ENCODE data around the gene NIPSNAP3A. TPM values are rescaled to one million over a fixed set of nuclear protein-coding genes. Genes with fewer than 3 reads are reported as not detected.

The NIPSNAP3A gene
- total and polyA plus RNA-seq, 5 donors from 2014 or later, result 8.8 to 27.1 (median 18.4) TPM

GRCh38 chr9:104783588-104783987 lies 36.1 kb downstream of the NIPSNAP3A start:
- peaks cover 14% of the 10 kb centered on the region for H3K36me3 Mint-ChIP-seq
- H3K4me3 ChIP-seq (ENCODE audit: low read depth, low read length), result no peak overlapping the region
- H3K4me1 Mint-ChIP-seq, result no peaks in the 10 kb centered on the region
- H3K4me3 Mint-ChIP-seq, result no peak overlapping the region
- no peaks in the 10 kb centered on the region for H3K4me1 ChIP-seq (ENCODE audit: control insufficient read depth, insufficient read depth, low read length, poor library complexity, severe bottlenecking)
- DNase-seq (no peak), ATAC-seq (ENCODE audit: low read depth in 2 of 2) (no peak)
- H3K36me3 ChIP-seq (ENCODE audit: control insufficient read depth, insufficient read depth, low read length), result no peaks in the 10 kb centered on the region
- no peaks in the 10 kb centered on the region for H3K9me3 Mint-ChIP-seq
- no peak overlapping the region for H3K27ac ChIP-seq (ENCODE audit: insufficient read depth, low read length, poor library complexity, severe bottlenecking)
- H3K27me3 ChIP-seq (ENCODE audit: control insufficient read depth, insufficient read depth, low read length), result peaks cover 4% of the 10 kb centered on the region
- H3K9me3 ChIP-seq (ENCODE audit: control insufficient read depth in 2 of 2, low read length in 2 of 2), result no peaks in the 10 kb centered on the region
- no peak overlapping the region for H3K27ac Mint-ChIP-seq
- no peaks in the 10 kb centered on the region for H3K27me3 Mint-ChIP-seq

GRCh38 chr9:104784098-104784497 lies 36.6 kb downstream of the NIPSNAP3A start:
- Histone ChIP-seq H3K36me3 (ENCODE audit: control insufficient read depth, insufficient read depth, low read length) (no peaks in the 10 kb centered on the region), H3K27me3 (ENCODE audit: control insufficient read depth, insufficient read depth, low read length) (peaks cover 4% of the 10 kb centered on the region), H3K4me3 (ENCODE audit: low read depth, low read length) (no peak overlapping the region), H3K9me3 (ENCODE audit: control insufficient read depth in 2 of 2, low read length in 2 of 2) (no peaks in the 10 kb centered on the region), H3K4me1 (ENCODE audit: control insufficient read depth, insufficient read depth, low read length, poor library complexity, severe bottlenecking) (no peaks in the 10 kb centered on the region), H3K27ac (ENCODE audit: insufficient read depth, low read length, poor library complexity, severe bottlenecking) (no peak overlapping the region)
- DNase-seq, result no peak
- H3K4me3 Mint-ChIP-seq, result no peak overlapping the region
- ATAC-seq (ENCODE audit: low read depth in 2 of 2), result no peak
- no peaks in the 10 kb centered on the region for H3K4me1 Mint-ChIP-seq
- no peak overlapping the region for H3K27ac Mint-ChIP-seq
- H3K27me3 Mint-ChIP-seq, result no peaks in the 10 kb centered on the region
- no peaks in the 10 kb centered on the region for H3K9me3 Mint-ChIP-seq
- H3K36me3 Mint-ChIP-seq, result peaks cover 14% of the 10 kb centered on the region

- Histone ChIP-seq H3K4me1 (ENCODE audit: control insufficient read depth, insufficient read depth, low read length, poor library complexity, severe bottlenecking) (no peaks in the 10 kb centered on the region), H3K36me3 (ENCODE audit: control insufficient read depth, insufficient read depth, low read length) (no peaks in the 10 kb centered on the region), H3K4me3 (ENCODE audit: low read depth, low read length) (no peak overlapping the region), H3K27me3 (ENCODE audit: control insufficient read depth, insufficient read depth, low read length) (peaks cover 2% of the 10 kb centered on the region), H3K27ac (ENCODE audit: insufficient read depth, low read length, poor library complexity, severe bottlenecking) (no peak overlapping the region), H3K9me3 (ENCODE audit: control insufficient read depth in 2 of 2, low read length in 2 of 2) (no peaks in the 10 kb centered on the region)
- H3K27ac Mint-ChIP-seq, result no peak overlapping the region
- ATAC-seq (ENCODE audit: low read depth in 2 of 2), result no peak
- no peaks in the 10 kb centered on the region for H3K27me3 Mint-ChIP-seq
- H3K36me3 Mint-ChIP-seq, result peaks cover 14% of the 10 kb centered on the region
- DNase-seq, result no peak
- no peaks in the 10 kb centered on the region for H3K4me1 Mint-ChIP-seq
- H3K4me3 Mint-ChIP-seq, result no peak overlapping the region
- H3K9me3 Mint-ChIP-seq, result no peaks in the 10 kb centered on the region
These were observed 38.8 kb downstream of the NIPSNAP3A start for GRCh38 chr9:104786293-104786692.

- Mint-ChIP-seq H3K4me1 (no peaks in the 10 kb centered on the region), H3K4me3 (no peak overlapping the region), H3K9me3 (no peaks in the 10 kb centered on the region), H3K27ac (no peak overlapping the region), H3K27me3 (no peaks in the 10 kb centered on the region), H3K36me3 (peaks cover 14% of the 10 kb centered on the region)
- ATAC-seq (ENCODE audit: low read depth in 2 of 2), result no peak
- Histone ChIP-seq H3K4me1 (ENCODE audit: control insufficient read depth, insufficient read depth, low read length, poor library complexity, severe bottlenecking) (no peaks in the 10 kb centered on the region), H3K36me3 (ENCODE audit: control insufficient read depth, insufficient read depth, low read length) (peaks cover 4% of the 10 kb centered on the region), H3K9me3 (ENCODE audit: control insufficient read depth in 2 of 2, low read length in 2 of 2) (no peaks in the 10 kb centered on the region), H3K27me3 (ENCODE audit: control insufficient read depth, insufficient read depth, low read length) (peaks cover 2% of the 10 kb centered on the region), H3K4me3 (ENCODE audit: low read depth, low read length) (no peak overlapping the region), H3K27ac (ENCODE audit: insufficient read depth, low read length, poor library complexity, severe bottlenecking) (no peak overlapping the region)
- no peak for DNase-seq
These were observed 40.0 kb downstream of the NIPSNAP3A start for GRCh38 chr9:104787306-104788015.

- Histone ChIP-seq H3K27ac (ENCODE audit: insufficient read depth, low read length, poor library complexity, severe bottlenecking) (no peak overlapping the region), H3K4me3 (ENCODE audit: low read depth, low read length) (no peak overlapping the region), H3K9me3 (ENCODE audit: control insufficient read depth in 2 of 2, low read length in 2 of 2) (no peaks in the 10 kb centered on the region), H3K4me1 (ENCODE audit: control insufficient read depth, insufficient read depth, low read length, poor library complexity, severe bottlenecking) (no peaks in the 10 kb centered on the region), H3K27me3 (ENCODE audit: control insufficient read depth, insufficient read depth, low read length) (peaks cover under 1% of the 10 kb centered on the region), H3K36me3 (ENCODE audit: control insufficient read depth, insufficient read depth, low read length) (peaks cover 4% of the 10 kb centered on the region)
- Mint-ChIP-seq H3K9me3 (no peaks in the 10 kb centered on the region), H3K27ac (no peak overlapping the region), H3K27me3 (no peaks in the 10 kb centered on the region), H3K4me1 (no peaks in the 10 kb centered on the region), H3K4me3 (no peak overlapping the region), H3K36me3 (peaks cover 14% of the 10 kb centered on the region)
- DNase-seq, result no peak
- no peak for ATAC-seq (ENCODE audit: low read depth in 2 of 2)
These were observed 40.8 kb downstream of the NIPSNAP3A start for GRCh38 chr9:104788251-104788650.

GRCh38 chr9:104794070-104794469 lies 46.6 kb downstream of the NIPSNAP3A start:
- Histone ChIP-seq H3K4me3 (ENCODE audit: low read depth, low read length) (no peak overlapping the region), H3K36me3 (ENCODE audit: control insufficient read depth, insufficient read depth, low read length) (peaks cover 5% of the 10 kb centered on the region), H3K27ac (ENCODE audit: insufficient read depth, low read length, poor library complexity, severe bottlenecking) (no peak overlapping the region), H3K27me3 (ENCODE audit: control insufficient read depth, insufficient read depth, low read length) (peaks cover 3% of the 10 kb centered on the region), H3K4me1 (ENCODE audit: control insufficient read depth, insufficient read depth, low read length, poor library complexity, severe bottlenecking) (no peaks in the 10 kb centered on the region), H3K9me3 (ENCODE audit: control insufficient read depth in 2 of 2, low read length in 2 of 2) (no peaks in the 10 kb centered on the region)
- H3K27ac Mint-ChIP-seq, result no peak overlapping the region
- no peaks in the 10 kb centered on the region for H3K9me3 Mint-ChIP-seq
- no peaks in the 10 kb centered on the region for H3K27me3 Mint-ChIP-seq
- peaks cover 4% of the 10 kb centered on the region for H3K36me3 Mint-ChIP-seq
- no peaks in the 10 kb centered on the region for H3K4me1 Mint-ChIP-seq
- no peak overlapping the region for H3K4me3 Mint-ChIP-seq
- ATAC-seq (ENCODE audit: low read depth in 2 of 2), result no peak
- peak in 1 of 3 donors; percentile 44 for DNase-seq

GRCh38 chr9:104795082-104795481 lies 47.6 kb downstream of the NIPSNAP3A start:
- ATAC-seq (ENCODE audit: low read depth in 2 of 2), result no peak
- peaks cover 4% of the 10 kb centered on the region for H3K36me3 Mint-ChIP-seq
- H3K9me3 Mint-ChIP-seq, result no peaks in the 10 kb centered on the region
- no peaks in the 10 kb centered on the region for H3K4me1 Mint-ChIP-seq
- DNase-seq, result no peak
- Histone ChIP-seq H3K36me3 (ENCODE audit: control insufficient read depth, insufficient read depth, low read length) (peaks cover 5% of the 10 kb centered on the region), H3K27ac (ENCODE audit: insufficient read depth, low read length, poor library complexity, severe bottlenecking) (no peak overlapping the region), H3K4me1 (ENCODE audit: control insufficient read depth, insufficient read depth, low read length, poor library complexity, severe bottlenecking) (no peaks in the 10 kb centered on the region), H3K27me3 (ENCODE audit: control insufficient read depth, insufficient read depth, low read length) (peaks cover 3% of the 10 kb centered on the region), H3K4me3 (ENCODE audit: low read depth, low read length) (no peak overlapping the region), H3K9me3 (ENCODE audit: control insufficient read depth in 2 of 2, low read length in 2 of 2) (no peaks in the 10 kb centered on the region)
- H3K27ac Mint-ChIP-seq, result peak overlapping the region in 1 of 3 donors; percentile 32
- no peaks in the 10 kb centered on the region for H3K27me3 Mint-ChIP-seq
- no peak overlapping the region for H3K4me3 Mint-ChIP-seq

- ATAC-seq (ENCODE audit: low read depth in 2 of 2), result no peak
- H3K27ac Mint-ChIP-seq, result no peak overlapping the region
- H3K27me3 Mint-ChIP-seq, result no peaks in the 10 kb centered on the region
- peaks cover 4% of the 10 kb centered on the region for H3K36me3 Mint-ChIP-seq
- H3K36me3 ChIP-seq (ENCODE audit: control insufficient read depth, insufficient read depth, low read length), result peaks cover 5% of the 10 kb centered on the region
- DNase-seq, result no peak
- H3K4me1 ChIP-seq (ENCODE audit: control insufficient read depth, insufficient read depth, low read length, poor library complexity, severe bottlenecking), result no peaks in the 10 kb centered on the region
- H3K27ac ChIP-seq (ENCODE audit: insufficient read depth, low read length, poor library complexity, severe bottlenecking), result no peak overlapping the region
- no peaks in the 10 kb centered on the region for H3K9me3 ChIP-seq (ENCODE audit: control insufficient read depth in 2 of 2, low read length in 2 of 2)
- peaks cover 3% of the 10 kb centered on the region for H3K27me3 ChIP-seq (ENCODE audit: control insufficient read depth, insufficient read depth, low read length)
- H3K4me1 Mint-ChIP-seq, result no peaks in the 10 kb centered on the region
- no peak overlapping the region for H3K4me3 Mint-ChIP-seq
- H3K4me3 ChIP-seq (ENCODE audit: low read depth, low read length), result no peak overlapping the region
- no peaks in the 10 kb centered on the region for H3K9me3 Mint-ChIP-seq
These were observed 48.4 kb downstream of the NIPSNAP3A start for GRCh38 chr9:104795857-104796256.

Data from CD4-positive, CD25-positive, alpha-beta regulatory T cell (primary cell).